Loucy (cell line): ENCODE results near the gene SPP2.

Source experiments
- CTCF ChIP-seq: fragments of 200-600 bp; sonication (generic); conservative IDR thresholded peaks from 2 replicates; pipeline ENCODE4 v1.5.1; 2014; ENCODE audit warnings: mild to moderate bottlenecking, antibody characterized with exemption, low read length
- EZH2phosphoT487 ChIP-seq: fragments of 200-600 bp; IDR thresholded peaks from 2 replicates; pipeline ENCODE4 v1.6.1; 2018; ENCODE audit warnings: antibody characterized with exemption, mild to moderate bottlenecking, moderate library complexity, borderline replicate concordance

GRCh38 chr2:234046521-234046920, 4.0 kb upstream of the SPP2 start:
- TF ChIP-seq CTCF (no peak), EZH2phosphoT487 (no peak)
